ENCODE data around the gene CFI.

- TF ChIP-seq ZNF274 (IDR thresholded peaks at IDR 0.05; ENCODE audit: low read depth, low read length): no peak
- TF ChIP-seq YY1 (IDR thresholded peaks at IDR 0.05; ENCODE audit: insufficient read depth, insufficient read length): no peak
Measured at GRCh38 chr4:109818268-109818667, 16.5 kb upstream of the CFI start.
